Embryonic facial prominence (tissue), 1 donor: ENCODE measurements around the gene LCMT2.

Experiments
- DNase-seq: peaks from one replicate; pipeline ENCODE4 v3.0.0-alpha.2; 2016; ENCODE audit errors: extremely low spot score

The LCMT2 gene

GRCh38 chr15:43275740-43276562, 54.4 kb downstream of the LCMT2 start:
- DNase-seq = no peak

- no peak for DNase-seq
These were observed 56.2 kb downstream of the LCMT2 start for GRCh38 chr15:43274136-43274535.
